ENCODE data around the gene PEPD. TPM values are rescaled to one million over a fixed set of nuclear protein-coding genes. Genes with fewer than 3 reads are reported as not detected.

Gene PEPD
- total RNA-seq, 3 donors from 2014 or later, result 42.1 to 127 (median 82.3) TPM

GRCh38 chr19:33440241-33440640 lies 81.3 kb downstream of the PEPD start:
- Histone ChIP-seq H3K36me3 (no peaks in the 10 kb centered on the region), H3K9me3 (no peaks in the 10 kb centered on the region), H3K27ac (no peak overlapping the region), H3K4me1 (no peaks in the 10 kb centered on the region), H3K4me3 (no peak overlapping the region), H3K27me3 (no peaks in the 10 kb centered on the region)
- intact Hi-C loops (cut with DNase I; ENCODE audit: low total_unique reads), result no loop called here
- no peak for TF ChIP-seq POLR2AphosphoS5 (IDR thresholded peaks at IDR 0.05)
- no peak for DNase-seq (ENCODE audit: low spot score in 2 of 2)

GRCh38 chr19:33438987-33439781 lies 82.4 kb downstream of the PEPD start:
- no peak overlapping the region for H3K4me3 ChIP-seq
- no peaks in the 10 kb centered on the region for H3K9me3 ChIP-seq
- no peak overlapping the region for H3K27ac ChIP-seq
- no peaks in the 10 kb centered on the region for H3K36me3 ChIP-seq
- no peaks in the 10 kb centered on the region for H3K27me3 ChIP-seq
- intact Hi-C loops (cut with DNase I; ENCODE audit: low total_unique reads), result no loop called here
- no peak for TF ChIP-seq CTCF (IDR thresholded peaks at IDR 0.05)
- DNase-seq (ENCODE audit: low spot score in 2 of 2), result no peak
- no peaks in the 10 kb centered on the region for H3K4me1 ChIP-seq

GRCh38 chr19:33437821-33438671 lies 83.5 kb downstream of the PEPD start:
- Histone ChIP-seq H3K27ac (no peak overlapping the region), H3K4me3 (no peak overlapping the region), H3K36me3 (no peaks in the 10 kb centered on the region), H3K4me1 (no peaks in the 10 kb centered on the region), H3K27me3 (no peaks in the 10 kb centered on the region), H3K9me3 (no peaks in the 10 kb centered on the region)
- intact Hi-C loops (cut with DNase I; ENCODE audit: low total_unique reads), result no loop called here
- no peak for TF ChIP-seq POLR2AphosphoS5 (IDR thresholded peaks at IDR 0.05)
- TF ChIP-seq POLR2A (IDR thresholded peaks at IDR 0.05), result no peak
- no peak for TF ChIP-seq CTCF (IDR thresholded peaks at IDR 0.05)
- DNase-seq (ENCODE audit: low spot score in 2 of 2), result peak in 1 of 2 donors; percentile 22

GRCh38 chr19:33437393-33437820 lies 84.2 kb downstream of the PEPD start:
- no peaks in the 10 kb centered on the region for H3K27me3 ChIP-seq
- H3K4me1 ChIP-seq, result no peaks in the 10 kb centered on the region
- no peak overlapping the region for H3K27ac ChIP-seq
- DNase-seq (ENCODE audit: low spot score in 2 of 2), result no peak
- intact Hi-C loops (cut with DNase I; ENCODE audit: low total_unique reads), result no loop called here
- no peak overlapping the region for H3K4me3 ChIP-seq
- H3K9me3 ChIP-seq, result no peaks in the 10 kb centered on the region
- no peak for TF ChIP-seq POLR2AphosphoS5 (IDR thresholded peaks at IDR 0.05)
- no peak for TF ChIP-seq CTCF (IDR thresholded peaks at IDR 0.05)
- TF ChIP-seq POLR2A (IDR thresholded peaks at IDR 0.05), result no peak
- H3K36me3 ChIP-seq, result no peaks in the 10 kb centered on the region

- H3K4me1 ChIP-seq, result no peaks in the 10 kb centered on the region
- DNase-seq (ENCODE audit: low spot score in 2 of 2), result peak in 1 of 2 donors; percentile 33
- no peak for TF ChIP-seq CTCF (IDR thresholded peaks at IDR 0.05)
- TF ChIP-seq POLR2A (IDR thresholded peaks at IDR 0.05), result no peak
- no peak for TF ChIP-seq POLR2AphosphoS5 (IDR thresholded peaks at IDR 0.05)
- no peaks in the 10 kb centered on the region for H3K9me3 ChIP-seq
- H3K4me3 ChIP-seq, result no peak overlapping the region
- H3K27me3 ChIP-seq, result no peaks in the 10 kb centered on the region
- intact Hi-C loops (cut with DNase I; ENCODE audit: low total_unique reads), result no loop called here
- no peak overlapping the region for H3K27ac ChIP-seq
- no peaks in the 10 kb centered on the region for H3K36me3 ChIP-seq
Observed at GRCh38 chr19:33436360-33437345, 84.9 kb downstream of the PEPD start.
